H1 (cell line): ENCODE results near the gene ASZ1. TPM values are rescaled to one million over a fixed set of nuclear protein-coding genes. Genes with fewer than 3 reads are reported as not detected.

Experiments
- CBX5 ChIP-seq: fragments of 300-800, 300-1000 bp; sonication (generic); IDR thresholded peaks from 2 replicates; pipeline ENCODE4 v1.7.1; 2016; ENCODE audit warnings: antibody characterized with exemption, low read length, low read depth
- GABPA ChIP-seq: IDR thresholded peaks from 2 replicates; pipeline ENCODE4 v1.6.1; 2011; ENCODE audit warnings: mild to moderate bottlenecking, low read length, moderate library complexity, borderline replicate concordance; ENCODE audit not compliant: insufficient read depth
- MAX ChIP-seq: IDR thresholded peaks from 2 replicates; pipeline ENCODE4 v1.6.1; 2012; ENCODE audit warnings: inconsistent platforms
- RNF2 ChIP-seq: fragments of 200-900, 300-1000 bp; sonication (generic); IDR thresholded peaks from 2 replicates; pipeline ENCODE4 v1.7.1; 2016; ENCODE audit warnings: borderline replicate concordance, low read depth, mild to moderate bottlenecking, antibody characterized with exemption, low read length; ENCODE audit not compliant: poor library complexity, severe bottlenecking; ENCODE audit errors: missing control alignments
- SP4 ChIP-seq: IDR thresholded peaks from 2 replicates; pipeline ENCODE4 v1.6.1; 2012; ENCODE audit warnings: low read length, inconsistent platforms
- SRF ChIP-seq: IDR thresholded peaks from 2 replicates; pipeline ENCODE4 v1.6.1; 2011; ENCODE audit warnings: mild to moderate bottlenecking, low read depth, low read length, moderate library complexity
- polyA plus RNA-seq, 7 experiments: library from polyadenylated mRNA; depleted of rRNA in 3 of 7; stranded (reverse) in 5 of 7; unstranded in 2 of 7; fragments of >200 nt in 5 of 7; fragments of 200-250 nt in 2 of 7; gene quantifications; 1 replicate in 5 of 7; 2 replicates in 1 of 7; 4 replicates in 1 of 7; pipeline versions ENCODE4 v1.2.1 to v1.2.3, GENCODE V29; 2011 to 2013; ENCODE audit warnings: missing spikeins in 2 of 7, mixed read lengths in 2 of 7
- total RNA-seq: library from RNA; stranded (reverse); fragmentation: NEBNext Ultra II Directional; extraction: Animal tissue kit (Norgen Biotek cat#: 25700); gene quantifications from 2 replicates; pipeline ENCODE4 v1.2.1, GENCODE V29; 2021

Gene ASZ1
- total and polyA plus RNA-seq, 2 of the 8 experiments (the other 6 are each of a cell fraction or from before 2014, with no cell fraction given): not detected

DNA sequence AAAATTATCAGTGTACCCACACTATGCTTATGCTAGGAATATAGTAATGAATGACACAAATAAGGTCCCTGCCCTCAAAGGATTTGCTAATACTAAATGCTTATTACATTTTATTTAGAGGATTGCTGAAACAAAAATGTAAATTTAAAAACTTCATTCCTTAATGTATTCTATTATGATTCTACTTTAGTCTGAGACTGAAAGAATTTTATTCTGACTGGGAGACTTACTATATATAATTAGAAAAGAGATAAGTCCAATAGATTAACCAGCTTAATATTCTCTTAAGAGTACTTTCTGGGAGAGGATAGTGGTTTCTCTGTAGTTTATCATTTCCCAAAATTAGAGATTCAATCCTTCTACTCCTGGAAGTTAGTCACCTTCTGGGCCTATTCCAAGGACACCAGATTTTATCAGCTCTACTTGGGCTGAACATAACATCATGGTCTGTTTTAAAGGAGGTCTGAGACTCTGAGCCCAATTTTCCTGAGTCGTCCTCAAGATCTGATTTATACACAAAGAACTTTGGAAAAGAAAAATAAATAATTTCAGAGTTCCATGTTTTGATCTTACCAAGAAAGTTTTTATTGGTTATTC lies 41.1 kb downstream of the ASZ1 start (continued):
- TF ChIP-seq MAX (no peak), GABPA (no peak), SRF (no peak), CBX5 (no peak), RNF2 (no peak), SP4 (no peak)
